Melanocyte of skin (primary cell): ENCODE results near the gene MED12L. TPM values are rescaled to one million over a fixed set of nuclear protein-coding genes. Genes with fewer than 3 reads are reported as not detected.

Source experiments
- small RNA-seq, 2 donors: library from RNA; depleted of rRNA; stranded (forward); fragments of <200 nt; gene quantifications; one replicate each; pipeline ENCODE3, GENCODE V24; 2012
- total RNA-seq, 2 donors: library from RNA; depleted of rRNA; stranded (reverse); fragments of >200 nt; gene quantifications; 2 replicates each; pipeline ENCODE4 v1.2.3, GENCODE V29; 2012

Gene MED12L, protein sequence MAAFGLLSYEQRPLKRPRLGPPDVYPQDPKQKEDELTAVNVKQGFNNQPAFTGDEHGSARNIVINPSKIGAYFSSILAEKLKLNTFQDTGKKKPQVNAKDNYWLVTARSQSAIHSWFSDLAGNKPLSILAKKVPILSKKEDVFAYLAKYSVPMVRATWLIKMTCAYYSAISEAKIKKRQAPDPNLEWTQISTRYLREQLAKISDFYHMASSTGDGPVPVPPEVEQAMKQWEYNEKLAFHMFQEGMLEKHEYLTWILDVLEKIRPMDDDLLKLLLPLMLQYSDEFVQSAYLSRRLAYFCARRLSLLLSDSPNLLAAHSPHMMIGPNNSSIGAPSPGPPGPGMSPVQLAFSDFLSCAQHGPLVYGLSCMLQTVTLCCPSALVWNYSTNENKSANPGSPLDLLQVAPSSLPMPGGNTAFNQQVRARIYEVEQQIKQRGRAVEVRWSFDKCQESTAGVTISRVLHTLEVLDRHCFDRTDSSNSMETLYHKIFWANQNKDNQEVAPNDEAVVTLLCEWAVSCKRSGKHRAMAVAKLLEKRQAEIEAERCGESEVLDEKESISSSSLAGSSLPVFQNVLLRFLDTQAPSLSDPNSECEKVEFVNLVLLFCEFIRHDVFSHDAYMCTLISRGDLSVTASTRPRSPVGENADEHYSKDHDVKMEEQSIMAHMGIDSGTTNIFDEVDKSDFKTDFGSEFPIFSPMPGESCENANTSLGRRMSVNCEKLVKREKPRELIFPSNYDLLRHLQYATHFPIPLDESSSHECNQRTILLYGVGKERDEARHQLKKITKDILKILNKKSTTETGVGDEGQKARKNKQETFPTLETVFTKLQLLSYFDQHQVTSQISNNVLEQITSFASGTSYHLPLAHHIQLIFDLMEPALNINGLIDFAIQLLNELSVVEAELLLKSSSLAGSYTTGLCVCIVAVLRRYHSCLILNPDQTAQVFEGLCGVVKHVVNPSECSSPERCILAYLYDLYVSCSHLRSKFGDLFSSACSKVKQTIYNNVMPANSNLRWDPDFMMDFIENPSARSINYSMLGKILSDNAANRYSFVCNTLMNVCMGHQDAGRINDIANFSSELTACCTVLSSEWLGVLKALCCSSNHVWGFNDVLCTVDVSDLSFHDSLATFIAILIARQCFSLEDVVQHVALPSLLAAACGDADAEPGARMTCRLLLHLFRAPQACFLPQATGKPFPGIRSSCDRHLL (N-terminal part only)
- total RNA-seq, result under 1 TPM; under 0.01 to 0.33 TPM

GRCh38 chr3:151085227-151085888 is at the start of gene MED12L:
MED12L (plus strand) TSS chr3:151085664; CDS start chr3:151086927, 1,263 bp downstream.

DNA sequence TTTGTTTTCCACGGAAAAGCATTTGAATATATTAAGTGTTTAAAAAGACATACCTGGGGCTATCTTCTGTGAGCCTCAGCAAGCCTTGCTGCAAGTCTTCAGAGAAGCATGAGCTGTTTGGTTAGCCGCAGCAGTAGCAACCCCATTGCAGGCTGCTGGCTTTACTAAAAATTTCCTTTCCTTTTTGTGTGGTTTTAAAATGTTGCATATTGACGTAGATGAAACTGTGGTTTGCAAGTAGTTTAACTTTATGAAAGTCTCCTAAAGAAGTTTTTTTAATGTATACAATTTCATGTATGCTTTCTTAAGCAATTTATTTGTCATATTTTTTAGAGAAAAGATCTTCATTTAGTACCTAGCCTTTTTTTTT is 117.6 kb downstream of the MED12L start, which contains the start of gene GPR171:
Gene GPR171 (minus strand): TSS at position 166 of the 370 bp plus-strand sequence. CDS start 3,830 bp downstream, outside the sequence.

DNA sequence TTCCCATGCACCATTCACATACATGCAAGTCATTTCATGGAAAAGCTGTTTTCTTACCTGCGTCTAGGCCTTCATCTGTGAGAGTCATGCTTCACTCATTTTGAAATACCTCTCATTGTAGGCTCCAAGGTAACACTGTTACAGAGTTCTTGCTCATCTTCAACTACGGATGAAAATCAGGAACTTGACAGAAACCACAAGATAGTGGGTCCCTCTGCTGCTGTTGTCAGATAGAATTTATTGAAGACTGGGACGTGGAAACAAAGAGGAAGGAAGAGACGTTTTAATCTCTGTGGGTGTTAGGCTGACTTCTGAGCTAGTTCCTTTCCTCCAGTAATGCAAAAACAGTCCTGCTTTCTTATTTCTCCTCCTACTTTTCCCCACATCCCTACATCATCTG is 192.8 kb downstream of the MED12L start, which contains the start of gene P2RY14:
Gene P2RY14 (minus strand): TSS at position 313 of the 400 bp plus-strand sequence. CDS start 64,226 bp downstream, outside the sequence.

DNA sequence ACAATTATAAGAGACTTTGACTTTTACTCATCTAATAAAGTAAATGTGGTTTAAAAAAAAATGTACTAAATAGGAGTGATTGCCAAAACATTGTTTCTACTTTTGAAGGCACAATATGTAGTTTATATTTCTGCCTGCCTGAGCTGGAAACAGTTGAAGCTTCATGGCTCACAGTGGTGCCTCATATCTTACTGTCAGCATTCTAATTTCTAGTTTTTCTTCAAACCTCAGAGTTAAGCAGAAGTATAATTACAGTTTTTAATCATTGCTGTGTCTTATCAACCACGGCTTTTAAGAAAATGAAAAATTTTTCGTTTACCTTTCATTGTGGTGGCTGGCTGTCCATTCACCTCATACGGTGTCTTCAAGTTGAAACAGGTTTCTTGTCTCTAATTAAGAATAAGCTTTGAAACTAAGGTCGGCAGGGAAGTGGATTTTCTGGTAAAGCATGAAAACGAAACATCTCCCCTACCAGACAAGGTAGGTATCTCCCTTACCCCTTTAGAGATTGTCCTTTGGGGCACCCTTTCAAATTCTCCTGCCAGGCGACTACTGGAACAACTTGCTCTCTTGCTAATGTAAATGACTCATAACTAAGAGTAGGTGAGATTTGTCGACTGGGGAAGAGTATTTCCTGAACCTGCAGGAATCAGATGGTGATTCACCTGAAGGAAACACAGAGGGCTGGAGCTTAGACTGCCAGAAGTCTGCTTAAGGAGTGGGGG is 231.0 kb downstream of the MED12L start, which contains the start of gene GPR87:
Gene GPR87 (minus strand): TSS at position 554 of the 725 bp plus-strand sequence. CDS start 16,720 bp downstream, outside the sequence.

GRCh38 chr3:151329363-151329762 is 243.9 kb downstream of the MED12L start, which contains the start of gene P2RY13:
P2RY13 (minus strand) TSS chr3:151329549; CDS start chr3:151329528, 21 bp downstream.

DNA sequence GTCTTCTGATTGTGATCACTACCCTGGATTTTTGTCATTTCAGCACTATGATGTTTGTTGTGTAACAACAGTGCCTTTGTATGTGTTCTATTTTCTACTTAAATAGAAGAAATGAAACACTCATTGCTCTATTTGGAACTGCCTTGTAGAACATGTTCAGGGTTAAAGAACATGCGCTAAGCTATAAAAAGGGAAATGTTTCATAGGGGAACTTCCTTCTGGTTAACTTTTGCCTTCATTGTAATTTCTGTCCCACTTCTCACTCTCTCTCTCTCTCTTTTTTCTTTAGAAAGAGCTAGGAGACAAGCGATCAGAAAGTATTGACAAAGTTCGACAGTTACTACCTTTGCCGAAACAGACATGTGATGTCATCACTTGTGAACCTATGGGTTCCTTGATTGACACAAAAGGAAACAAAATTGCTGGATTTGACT is 299.3 kb downstream of the MED12L start, which contains the start of gene P2RY12:
Gene P2RY12 (minus strand): TSS at position 13 of the 434 bp plus-strand sequence. CDS start 45,908 bp downstream, outside the sequence.

GRCh38 chr3:151460774-151461450 is 375.4 kb downstream of the MED12L start, which contains the start of gene IGSF10:
IGSF10 (minus strand) TSS chr3:151461061; CDS start chr3:151458709, 2,352 bp downstream.

Small RNA genes lying within 50 kb of the gene (small RNA-seq; reads per million reads assigned to genes)
- gene RNA5SP145, result 0 reads per million in 2 donors

Other genes with a start within 250 kb of the MED12L start
- gene MINDY4B, start 180.2 kb upstream of the MED12L start, total RNA-seq, result not detected
- gene CLRN1, start 112.9 kb upstream of the MED12L start, total RNA-seq, result not detected
- not detected for gene GPR171, start 117.6 kb downstream of the MED12L start, total RNA-seq
- gene P2RY14, start 192.9 kb downstream of the MED12L start, total RNA-seq, result not detected
- not detected for gene GPR87, start 231.2 kb downstream of the MED12L start, total RNA-seq
- gene P2RY13, start 243.9 kb downstream of the MED12L start, total RNA-seq, result not detected